HG02981 (cell line): ENCODE data around the gene BAIAP2.
"Not testable (repeated sequence)": the region's sequence is repeated elsewhere in the genome, so short reads cannot be mapped to it uniquely, and the experiment has no call there.

Experiments used
- ATAC-seq: cut with Tn5 transposase; IDR thresholded peaks from one replicate; pipeline ENCODE4 v1.9.1; 2021; ENCODE audit warnings: mild to moderate bottlenecking, moderate library complexity; ENCODE audit not compliant: unreplicated experiment

Gene BAIAP2

DNA sequence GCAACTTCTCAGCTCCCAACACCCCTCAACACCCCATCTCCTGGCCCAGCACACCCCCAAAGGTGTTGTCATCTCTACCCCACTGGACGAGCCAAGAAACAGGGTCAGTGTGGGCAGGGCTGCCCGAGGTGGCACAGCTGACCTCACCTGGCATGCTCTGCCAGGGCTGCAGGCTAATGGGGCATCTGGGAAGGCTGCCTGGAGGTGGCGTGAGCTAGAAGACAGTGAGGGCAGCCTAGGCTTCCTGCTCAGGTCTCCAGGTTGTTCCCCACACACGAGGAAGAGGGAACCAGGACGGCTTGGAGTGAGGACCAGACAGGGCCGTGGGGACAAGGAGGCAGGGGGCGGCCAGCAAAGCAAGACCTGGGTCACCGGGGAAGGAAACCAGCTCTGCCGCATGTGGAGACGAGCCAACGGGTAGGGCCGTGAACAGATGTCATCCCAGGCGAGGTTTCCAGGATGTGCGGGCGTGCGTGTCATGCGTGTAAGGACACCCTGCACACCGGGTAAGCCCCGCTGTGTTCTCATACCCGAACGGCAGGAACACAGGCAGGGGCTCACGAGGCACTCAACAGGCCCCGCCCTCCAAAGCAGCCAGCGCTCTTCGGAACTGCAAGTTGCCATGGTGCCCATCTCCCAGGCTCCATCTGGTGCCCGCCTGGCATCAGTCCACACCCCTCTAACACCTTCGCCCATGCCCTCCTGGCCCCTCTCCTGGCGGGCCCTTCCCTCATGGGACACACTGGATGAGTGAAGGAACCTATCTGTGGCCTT lies 100.7 kb downstream of the BAIAP2 start:
- no peak for ATAC-seq

DNA sequence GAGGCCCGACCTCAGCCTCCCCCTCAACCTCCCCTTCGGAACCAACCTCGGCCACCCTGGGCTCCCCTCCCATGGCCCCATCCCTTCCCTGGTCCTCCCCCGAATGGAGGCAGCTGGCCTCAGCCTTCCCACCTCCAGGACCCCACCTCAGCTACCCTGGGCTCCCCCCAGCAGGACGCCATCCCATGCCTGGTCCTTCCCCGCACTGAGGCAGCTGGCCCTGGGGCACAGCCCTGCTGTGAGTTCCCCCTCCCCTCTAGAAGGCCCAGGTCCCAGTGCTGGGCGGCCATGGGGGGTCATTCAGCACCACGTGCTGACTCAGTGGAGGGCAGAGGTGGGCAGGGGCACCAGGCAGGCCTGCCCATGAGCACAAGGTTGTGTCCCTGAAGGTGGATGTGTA lies 101.4 kb downstream of the BAIAP2 start:
- no peak for ATAC-seq

GRCh38 chr17:81137248-81137647 lies 102.3 kb downstream of the BAIAP2 start:
- no peak for ATAC-seq

GRCh38 chr17:81138083-81138482 lies 103.1 kb downstream of the BAIAP2 start:
- no peak for ATAC-seq

- ATAC-seq: no peak
Observed at GRCh38 chr17:81138500-81138899, 103.5 kb downstream of the BAIAP2 start.

DNA sequence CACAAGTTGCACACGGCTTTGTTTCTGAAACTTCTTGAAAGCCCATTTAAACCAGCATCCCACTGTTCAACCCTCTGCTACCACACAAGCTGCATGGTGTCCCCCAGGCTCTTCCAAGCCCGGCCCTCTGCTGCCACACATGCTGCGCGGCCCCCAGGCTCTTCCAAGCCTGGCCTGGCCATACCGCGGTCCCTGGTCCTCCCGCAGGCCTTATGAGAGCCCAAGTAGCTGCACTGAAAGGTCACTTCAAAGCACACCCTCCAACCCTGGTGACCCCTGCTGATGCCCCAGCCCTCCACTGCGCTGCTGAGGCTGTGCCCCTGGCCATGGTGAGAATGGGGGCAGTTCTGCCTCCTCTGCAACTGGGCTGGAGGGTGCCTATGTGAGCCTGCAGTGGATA lies 104.5 kb downstream of the BAIAP2 start:
- no peak for ATAC-seq

GRCh38 chr17:81140018-81140417 lies 105.1 kb downstream of the BAIAP2 start:
- ATAC-seq: no peak

DNA sequence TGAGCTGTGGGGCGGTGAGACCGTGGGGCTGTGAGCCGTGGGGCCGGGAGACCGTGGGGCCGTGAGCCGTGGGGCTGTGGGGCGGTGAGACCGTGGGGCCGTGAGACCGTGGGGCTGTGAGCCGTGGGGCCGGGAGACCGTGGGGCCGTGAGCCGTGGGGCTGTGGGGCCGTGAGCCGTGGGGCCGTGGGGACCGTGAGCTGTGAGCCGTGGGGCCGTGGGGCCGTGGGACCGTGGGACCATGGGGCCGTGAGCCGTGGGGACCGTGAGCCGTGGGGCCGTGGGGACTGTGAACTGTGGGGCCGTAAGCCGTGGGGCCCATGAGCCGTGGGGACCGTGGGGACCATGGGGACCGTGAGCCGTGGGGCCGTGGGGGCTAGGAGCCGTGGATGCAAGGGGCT lies 105.7 kb downstream of the BAIAP2 start:
- ATAC-seq: no peak

DNA sequence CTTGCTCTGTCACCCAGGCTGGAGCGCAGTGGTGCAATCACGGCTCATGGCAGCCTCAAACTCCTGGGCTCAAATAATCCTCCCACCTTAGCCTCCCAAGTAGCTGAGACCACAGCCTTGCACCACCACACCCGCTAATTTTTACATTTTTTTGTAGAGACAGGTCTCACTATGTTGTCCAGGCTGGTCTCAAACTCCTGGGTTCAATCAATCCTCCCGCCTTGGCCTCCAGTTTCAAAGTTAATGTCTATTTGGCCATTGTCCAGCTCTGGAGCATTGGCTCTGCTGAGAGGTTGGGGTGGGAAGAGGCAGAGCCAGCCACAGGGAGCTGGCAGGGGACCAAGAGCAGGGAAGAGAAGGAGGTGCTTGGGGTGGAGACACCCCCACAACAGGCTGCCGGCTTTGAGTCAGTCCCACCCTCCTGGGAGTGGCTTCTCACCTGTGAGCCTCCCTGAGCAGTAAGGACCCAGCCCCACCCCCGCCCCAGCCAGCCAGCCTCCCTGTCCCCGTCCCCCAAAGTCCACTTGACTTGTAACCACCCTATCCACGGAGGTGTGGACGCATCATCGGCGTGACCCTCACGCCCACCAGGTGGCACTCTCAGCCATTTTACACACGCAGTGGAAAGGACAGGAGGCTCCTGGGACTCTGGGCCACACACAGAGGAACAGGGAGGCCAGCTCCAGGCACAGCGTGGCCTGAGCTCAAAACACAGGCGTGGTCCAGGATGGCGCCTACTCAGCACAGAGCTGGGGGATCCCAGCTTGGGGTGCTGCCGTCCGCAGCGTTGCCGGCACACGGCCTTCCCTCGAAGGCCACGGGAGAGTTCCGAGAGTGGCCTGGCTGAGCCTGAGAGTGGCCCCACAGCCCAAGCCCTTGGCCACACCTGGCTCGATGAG lies 107.6 kb downstream of the BAIAP2 start:
- no peak for ATAC-seq

GRCh38 chr17:81143200-81143527 lies 108.2 kb downstream of the BAIAP2 start:
- no peak for ATAC-seq

GRCh38 chr17:81143717-81144422 lies 108.9 kb downstream of the BAIAP2 start:
- ATAC-seq: no peak

DNA sequence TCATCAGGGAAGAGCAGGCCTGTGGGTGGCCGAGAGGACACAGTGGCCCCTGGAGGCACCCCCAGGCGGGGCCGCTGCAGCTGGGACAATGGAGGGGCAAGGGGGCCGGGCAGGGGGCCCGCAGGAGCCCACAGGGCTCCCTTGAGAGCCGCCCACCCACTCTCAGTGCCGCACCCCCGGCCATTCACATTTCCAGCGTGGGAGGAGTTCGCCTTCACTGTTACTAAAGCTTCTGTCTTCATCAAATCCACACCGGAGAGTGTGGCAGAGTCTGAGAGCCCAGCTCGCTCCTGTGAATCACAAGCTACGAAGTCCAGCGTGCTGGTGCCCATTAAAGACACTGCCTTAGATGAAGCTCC lies 109.5 kb downstream of the BAIAP2 start:
- ATAC-seq: no peak

- not testable (repeated sequence) for ATAC-seq
Observed at GRCh38 chr17:81146208-81146607, 111.3 kb downstream of the BAIAP2 start.

- ATAC-seq: no peak
Observed at GRCh38 chr17:81147701-81148100, 112.8 kb downstream of the BAIAP2 start.

DNA sequence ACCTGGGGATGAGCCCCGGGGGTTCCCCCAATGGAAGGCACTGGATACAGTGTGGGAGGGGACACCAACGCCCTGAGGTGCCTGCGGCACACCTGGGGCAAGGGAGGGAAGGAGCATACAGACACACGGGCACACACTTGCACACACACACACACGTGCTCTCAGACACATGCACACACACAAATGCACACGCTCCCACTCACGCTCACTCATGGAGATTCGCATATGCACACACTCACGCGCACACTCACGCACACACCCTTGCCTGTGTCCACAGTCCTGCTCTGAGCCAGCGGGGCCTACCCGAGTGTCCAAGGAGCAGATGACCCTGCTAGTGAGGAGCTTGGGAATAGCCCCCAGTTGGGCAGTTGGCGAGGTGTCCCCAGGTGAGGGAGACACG lies 113.6 kb downstream of the BAIAP2 start:
- ATAC-seq: no peak

DNA sequence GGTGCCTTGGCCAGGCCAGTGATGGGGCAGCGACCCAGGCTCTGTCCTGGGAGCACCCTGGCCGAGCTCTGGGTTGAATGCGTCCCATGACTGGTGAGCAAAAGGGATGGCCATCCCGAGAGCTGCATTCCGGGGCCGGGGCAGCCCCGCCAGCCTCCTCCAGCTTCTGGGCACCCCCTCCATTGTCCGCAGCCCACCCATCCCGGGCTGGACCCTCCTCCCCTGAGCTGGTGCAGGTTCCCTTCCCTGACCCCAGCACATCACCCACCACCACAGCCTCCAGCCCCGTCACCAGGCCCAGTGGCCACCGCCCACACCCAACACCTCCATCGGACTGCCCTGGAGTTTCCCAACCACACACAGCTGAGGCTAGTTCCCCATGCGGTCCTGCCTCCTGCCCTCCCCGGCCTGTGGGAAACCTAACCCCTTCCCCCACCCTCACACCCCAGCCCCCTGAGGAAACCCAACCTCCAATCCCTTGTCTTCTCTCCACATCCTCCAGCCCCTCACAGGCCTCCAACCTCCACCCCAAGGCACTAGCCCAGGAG lies 114.1 kb downstream of the BAIAP2 start:
- ATAC-seq: no peak

- ATAC-seq: no peak
Observed at GRCh38 chr17:81150377-81151077, 115.6 kb downstream of the BAIAP2 start.

DNA sequence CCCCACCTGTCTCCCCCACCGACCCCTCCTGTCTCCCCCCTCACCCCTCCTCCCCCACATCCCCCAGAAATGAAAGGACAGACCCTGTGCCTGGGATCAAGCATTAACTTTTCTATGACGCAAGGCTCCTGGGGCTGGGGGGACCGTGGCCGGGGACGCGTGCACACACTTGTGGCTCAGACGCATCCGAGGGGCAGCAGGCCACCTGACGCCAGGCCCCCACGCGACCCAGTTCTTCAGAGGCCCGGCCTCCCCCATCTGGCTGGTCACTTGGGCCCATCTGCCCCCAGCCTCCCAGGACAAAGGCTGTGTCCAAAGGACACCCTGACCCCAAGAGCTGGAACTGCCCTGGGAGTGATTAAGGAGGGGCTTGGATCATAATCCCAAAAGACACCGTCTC lies 116.3 kb downstream of the BAIAP2 start:
- no peak for ATAC-seq

DNA sequence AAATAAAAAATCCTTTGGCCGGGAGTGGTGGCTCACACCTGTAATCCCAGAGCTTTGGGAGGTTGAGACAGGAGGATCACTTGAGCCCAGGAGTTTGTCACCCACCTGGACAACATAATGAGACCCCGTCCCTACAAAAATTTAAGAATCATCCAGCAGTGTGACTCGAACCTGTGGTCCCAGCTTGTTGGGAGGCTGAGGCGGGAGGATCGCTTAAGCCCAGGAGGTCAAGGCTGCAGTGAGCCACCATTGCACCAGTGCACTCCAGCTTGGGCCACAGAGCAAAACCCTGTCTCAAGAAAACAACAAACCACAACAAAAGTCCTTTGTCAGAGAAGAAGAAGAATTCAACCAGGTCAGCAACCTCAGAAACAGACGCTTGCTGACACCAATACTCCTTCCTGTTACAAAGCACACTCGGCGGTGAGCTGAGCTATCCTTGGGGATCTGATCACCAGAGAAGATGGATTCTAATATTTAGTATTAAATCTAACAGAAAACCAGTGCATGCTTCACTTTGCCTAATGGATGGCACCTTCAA lies 117.4 kb downstream of the BAIAP2 start:
- no peak for ATAC-seq

DNA sequence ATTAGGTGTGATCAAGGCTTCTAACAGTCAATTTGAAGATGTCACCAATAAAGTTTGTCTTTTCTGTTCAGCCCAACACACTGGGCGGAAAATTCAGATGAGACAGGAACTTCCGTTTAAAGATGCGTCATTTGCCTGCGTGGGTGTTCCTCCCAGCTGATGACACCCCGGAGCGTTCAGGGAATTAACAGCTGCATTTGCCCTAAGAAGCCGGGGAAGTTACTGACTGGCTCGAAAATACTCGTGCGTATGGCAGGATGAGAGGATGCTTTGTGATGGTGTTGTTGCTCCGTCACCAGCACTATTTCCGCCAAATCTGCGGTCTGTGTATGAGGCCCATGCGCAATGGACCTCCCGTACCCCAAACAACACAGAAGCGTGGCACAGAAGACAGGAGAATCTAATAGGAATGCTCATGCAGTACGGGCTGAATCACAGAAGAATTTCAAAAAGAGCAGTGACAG lies 118.4 kb downstream of the BAIAP2 start:
- no peak for ATAC-seq
